ENCODE data around the gene VSIR.

- no peak for TF ChIP-seq ZNF384 (IDR thresholded peaks at IDR 0.05; ENCODE audit: low read depth, low read length)
- 0 out of 2 replicates have a peak, but pooled peaks have one; percentile 17 for TF ChIP-seq GMEB1 (CRISPR knock-in tag; IDR thresholded peaks at IDR 0.05)
- TF ChIP-seq SIN3B (IDR thresholded peaks at IDR 0.05; ENCODE audit: low read depth): no peak
- no peak for TF ChIP-seq SNRNP70 (optimal IDR thresholded peaks at IDR 0.05; ENCODE audit: low read depth, low read length)
These were observed 59.9 kb downstream of the VSIR start for GRCh38 chr10:71713135-71714030.
